LNCAP (cell line): ENCODE results near the gene TAS2R41.

Source experiments
- CTCF ChIP-seq: fragments of 450-650 bp; IDR thresholded peaks from 2 replicates; pipeline ENCODE4 v1.5.1; 2017; ENCODE audit warnings: mild to moderate bottlenecking

Gene TAS2R41

GRCh38 chr7:143451122-143451521, 26.6 kb upstream of the TAS2R41 start:
- no peak for TF ChIP-seq CTCF

GRCh38 chr7:143451746-143452145, 25.9 kb upstream of the TAS2R41 start:
- no peak for TF ChIP-seq CTCF

GRCh38 chr7:143452495-143452894, 25.2 kb upstream of the TAS2R41 start:
- TF ChIP-seq CTCF, result no peak

- no peak for TF ChIP-seq CTCF
Observed at GRCh38 chr7:143454091-143454680, 23.5 kb upstream of the TAS2R41 start.

- TF ChIP-seq CTCF, result no peak
Observed at GRCh38 chr7:143455491-143455890, 22.2 kb upstream of the TAS2R41 start.

- TF ChIP-seq CTCF, result no peak
Observed at GRCh38 chr7:143455942-143456341, 21.7 kb upstream of the TAS2R41 start.

- no peak for TF ChIP-seq CTCF
Observed at GRCh38 chr7:143456992-143457793, 20.5 kb upstream of the TAS2R41 start.
